ENCODE data around the gene CFAP107.

Gene CFAP107

GRCh38 chr1:12734651-12735050 lies 11.3 kb upstream of the CFAP107 start:
- no peak for DNase-seq
- in situ Hi-C loops (cut with MboI; ENCODE audit: low pct_unique_long_range_greater_than_20kb, low sequenced_read_pairs), result no loop called here

DNA sequence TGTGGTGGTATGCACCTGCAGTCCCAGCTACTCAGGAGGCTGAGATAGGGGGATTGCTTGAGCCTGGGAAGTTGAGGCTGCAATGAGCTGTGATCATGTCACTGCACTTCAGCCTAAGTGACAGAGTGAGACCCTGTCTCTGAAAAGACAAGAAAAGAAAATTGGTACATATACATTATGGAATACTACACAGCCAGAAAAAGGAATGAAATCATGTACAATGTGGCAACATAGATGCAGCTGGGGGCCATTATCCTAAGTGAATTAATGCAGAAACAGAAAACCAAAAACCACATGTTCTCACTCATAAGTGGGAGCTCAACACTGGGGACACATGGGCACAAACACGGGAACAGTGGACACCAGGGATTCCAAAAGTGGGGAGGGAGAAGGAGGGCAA lies 7.1 kb upstream of the CFAP107 start:
- DNase-seq, result no peak
- in situ Hi-C loops (cut with MboI; ENCODE audit: low pct_unique_long_range_greater_than_20kb, low sequenced_read_pairs), result no loop called here

GRCh38 chr1:12739613-12740012 lies 6.4 kb upstream of the CFAP107 start:
- no peak for DNase-seq
- in situ Hi-C loops (cut with MboI; ENCODE audit: low pct_unique_long_range_greater_than_20kb, low sequenced_read_pairs), result no loop called here

DNA sequence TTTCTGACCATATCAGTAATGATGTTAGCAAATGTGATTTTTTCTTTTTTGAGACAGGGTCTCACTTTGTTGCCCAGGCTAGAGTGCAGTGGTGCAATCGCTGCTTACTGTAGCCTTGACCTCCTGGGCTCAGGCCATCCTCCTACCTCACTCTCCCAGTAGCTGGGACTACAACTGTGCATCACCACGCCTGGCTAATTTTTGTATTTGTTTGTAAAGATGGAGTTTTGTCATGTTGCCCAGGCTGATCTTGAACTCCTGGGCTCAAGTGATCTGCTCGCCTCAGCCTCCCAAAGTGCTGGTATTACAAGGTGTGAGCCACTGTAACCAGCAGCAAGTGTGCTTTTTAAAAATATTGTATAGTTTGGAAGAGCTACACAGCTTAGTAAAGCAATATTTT lies 4.1 kb upstream of the CFAP107 start:
- in situ Hi-C loops (cut with MboI; ENCODE audit: low pct_unique_long_range_greater_than_20kb, low sequenced_read_pairs), result no loop called here
- no peak for DNase-seq

DNA sequence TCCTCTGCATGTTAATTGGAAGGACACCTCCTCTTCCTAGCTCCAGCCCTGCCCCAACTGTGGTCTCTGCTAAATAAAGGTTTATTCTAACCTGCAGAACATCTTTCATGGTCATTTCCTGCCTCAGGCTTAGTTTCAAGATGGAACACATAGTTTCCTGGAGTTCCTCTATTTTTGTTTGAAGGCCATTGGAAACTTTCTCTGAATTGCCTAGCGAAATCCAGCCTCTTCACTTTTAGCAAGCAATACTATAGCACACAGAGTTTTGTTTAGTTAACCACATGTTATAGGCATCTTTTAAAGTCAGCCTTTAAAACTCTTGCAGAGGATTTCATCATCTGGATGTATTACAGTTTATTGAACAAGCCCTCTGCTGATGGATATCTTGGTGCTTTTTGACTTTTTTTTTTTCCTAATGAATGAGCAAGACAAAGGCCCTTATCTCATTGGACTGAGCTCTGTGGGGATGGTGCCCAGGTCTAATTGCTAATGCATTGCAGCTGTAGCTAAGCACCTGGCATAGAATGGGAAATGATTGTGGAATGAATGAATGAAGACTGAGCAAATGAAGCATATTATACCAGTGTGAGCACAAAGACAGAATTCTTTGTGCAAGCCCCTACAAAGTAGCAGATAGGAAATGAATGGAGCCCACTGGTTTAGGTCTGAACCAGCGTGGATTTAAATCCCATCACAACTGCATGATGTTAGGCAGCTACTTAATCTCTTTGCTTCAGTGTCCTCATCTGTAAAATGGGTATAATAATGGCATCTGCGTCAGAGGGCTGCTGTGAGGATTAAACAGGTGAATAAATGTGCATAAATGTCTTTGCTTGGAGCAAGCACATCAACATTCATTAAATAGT lies 641 bp upstream of the CFAP107 start:
- in situ Hi-C loops (cut with MboI; ENCODE audit: low pct_unique_long_range_greater_than_20kb, low sequenced_read_pairs), result no loop called here
- no peak for DNase-seq

- DNase-seq, result no peak
- in situ Hi-C loops (cut with MboI; ENCODE audit: low pct_unique_long_range_greater_than_20kb, low sequenced_read_pairs), result no loop called here
These were observed 2.9 kb downstream of the CFAP107 start for GRCh38 chr1:12748778-12749355.

DNA sequence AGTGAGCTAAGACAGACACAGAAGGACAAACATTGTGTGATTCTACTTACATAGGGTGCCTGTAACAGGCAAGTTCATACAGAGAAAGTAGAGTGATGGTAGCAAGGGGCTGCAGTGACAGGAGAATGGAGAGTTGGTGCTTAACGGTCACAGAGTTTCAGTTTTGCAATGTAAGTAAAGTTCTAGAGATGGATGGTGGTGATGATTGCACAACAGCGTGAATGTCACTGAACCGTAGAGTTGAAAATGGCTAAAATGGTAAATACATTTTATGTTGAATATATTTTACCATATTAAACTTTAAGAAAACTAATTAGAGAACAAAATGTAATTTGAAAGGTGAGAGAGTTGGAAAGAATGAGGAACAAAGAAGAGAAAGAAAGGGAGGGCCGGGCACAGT lies 8.7 kb downstream of the CFAP107 start:
- no peak for DNase-seq
- in situ Hi-C loops (cut with MboI; ENCODE audit: low pct_unique_long_range_greater_than_20kb, low sequenced_read_pairs), result loop anchor here (25.0 kb wide), 1 partner anchor 467 kb away; no protein-coding TSS in a partner anchor

DNA sequence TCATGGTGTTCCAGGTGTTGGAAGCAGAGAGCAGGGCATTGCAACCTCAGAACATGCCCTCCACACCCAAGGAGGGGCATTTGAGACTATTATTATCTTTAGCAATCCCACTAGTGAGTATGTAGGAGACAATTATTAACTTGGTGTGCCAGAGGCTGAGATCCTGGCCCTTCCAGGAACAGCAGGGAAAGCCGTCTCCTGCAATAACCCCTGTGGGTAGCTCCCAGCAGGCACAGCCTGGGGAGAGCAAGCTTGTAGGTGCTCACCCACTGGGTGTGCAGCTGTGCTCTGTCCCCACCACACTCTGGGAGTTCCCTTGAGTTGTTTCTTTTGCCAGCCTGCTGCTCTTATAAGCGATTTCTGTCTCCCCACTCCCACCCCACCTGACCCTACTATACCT lies 10.3 kb downstream of the CFAP107 start:
- DNase-seq, result no peak
- in situ Hi-C loops (cut with MboI; ENCODE audit: low pct_unique_long_range_greater_than_20kb, low sequenced_read_pairs), result loop anchor here (25.0 kb wide), 1 partner anchor 469 kb away; no protein-coding TSS in a partner anchor

GRCh38 chr1:12756768-12757413 lies 10.9 kb downstream of the CFAP107 start:
- in situ Hi-C loops (cut with MboI; ENCODE audit: low pct_unique_long_range_greater_than_20kb, low sequenced_read_pairs), result loop anchor here (25.0 kb wide), 1 partner anchor 470 kb away; no protein-coding TSS in a partner anchor
- no peak for DNase-seq

GRCh38 chr1:12757836-12758235 lies 11.8 kb downstream of the CFAP107 start:
- no peak for DNase-seq
- in situ Hi-C loops (cut with MboI; ENCODE audit: low pct_unique_long_range_greater_than_20kb, low sequenced_read_pairs), result loop anchor here (25.0 kb wide), 1 partner anchor 471 kb away; no protein-coding TSS in a partner anchor

DNA sequence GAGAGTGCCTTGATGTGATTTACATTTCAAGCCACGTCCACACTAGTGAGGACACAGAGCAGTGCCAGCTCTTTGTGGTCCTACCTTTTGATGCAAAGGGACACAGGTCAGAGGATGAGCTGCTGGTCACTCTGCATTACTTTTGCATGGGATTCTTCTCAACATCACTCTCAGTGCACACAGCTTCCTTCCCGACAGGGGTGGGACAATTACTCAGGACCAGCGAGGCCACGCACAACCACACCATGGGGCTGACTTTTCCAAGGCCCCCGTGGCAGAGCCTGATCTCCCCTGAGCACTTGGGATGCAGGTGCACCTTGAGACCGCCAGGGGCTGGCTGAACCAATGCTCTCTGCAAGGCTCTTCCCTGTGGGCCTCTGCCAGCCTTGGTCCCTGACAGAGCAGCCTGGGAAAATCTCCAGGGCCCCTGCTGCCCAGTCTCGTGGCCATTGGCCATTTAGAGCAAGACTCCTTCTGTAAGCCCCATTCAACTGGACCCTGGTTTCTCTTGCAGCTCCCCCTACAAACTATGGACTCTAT lies 14.3 kb downstream of the CFAP107 start:
- in situ Hi-C loops (cut with MboI; ENCODE audit: low pct_unique_long_range_greater_than_20kb, low sequenced_read_pairs), result loop anchor here (25.0 kb wide), 1 partner anchor 473 kb away; no protein-coding TSS in a partner anchor
- no peak for DNase-seq

DNA sequence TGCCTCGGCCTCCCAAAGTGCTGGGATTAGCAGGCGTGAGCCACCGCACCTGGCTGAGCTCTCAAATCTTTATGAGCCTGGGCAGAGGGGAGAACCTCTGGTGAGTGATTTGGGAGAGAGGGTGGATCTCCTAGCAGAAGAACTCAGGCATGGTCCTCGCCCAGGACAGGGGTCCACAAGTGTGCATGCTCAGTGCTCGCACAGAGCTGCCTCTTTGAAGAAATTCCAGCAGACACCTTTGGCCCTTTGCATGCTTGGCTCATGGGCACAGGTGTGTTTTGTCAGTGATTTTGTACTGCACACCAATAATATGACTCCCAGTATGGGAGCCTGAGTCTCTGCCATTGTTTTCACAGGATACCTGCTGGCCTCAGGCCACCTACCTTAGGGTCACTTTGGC lies 15.8 kb downstream of the CFAP107 start:
- no peak for DNase-seq
- in situ Hi-C loops (cut with MboI; ENCODE audit: low pct_unique_long_range_greater_than_20kb, low sequenced_read_pairs), result loop anchor here (25.0 kb wide), 1 partner anchor 474 kb away; no protein-coding TSS in a partner anchor

GRCh38 chr1:12762766-12763165 lies 16.8 kb downstream of the CFAP107 start:
- DNase-seq, result no peak
- in situ Hi-C loops (cut with MboI; ENCODE audit: low pct_unique_long_range_greater_than_20kb, low sequenced_read_pairs), result loop anchor here (25.0 kb wide), 1 partner anchor 475 kb away; no protein-coding TSS in a partner anchor

- no peak for DNase-seq
- in situ Hi-C loops (cut with MboI; ENCODE audit: low pct_unique_long_range_greater_than_20kb, low sequenced_read_pairs), result loop anchor here (25.0 kb wide), 1 partner anchor 476 kb away; no protein-coding TSS in a partner anchor
These were observed 17.5 kb downstream of the CFAP107 start for GRCh38 chr1:12763479-12763878.

DNA sequence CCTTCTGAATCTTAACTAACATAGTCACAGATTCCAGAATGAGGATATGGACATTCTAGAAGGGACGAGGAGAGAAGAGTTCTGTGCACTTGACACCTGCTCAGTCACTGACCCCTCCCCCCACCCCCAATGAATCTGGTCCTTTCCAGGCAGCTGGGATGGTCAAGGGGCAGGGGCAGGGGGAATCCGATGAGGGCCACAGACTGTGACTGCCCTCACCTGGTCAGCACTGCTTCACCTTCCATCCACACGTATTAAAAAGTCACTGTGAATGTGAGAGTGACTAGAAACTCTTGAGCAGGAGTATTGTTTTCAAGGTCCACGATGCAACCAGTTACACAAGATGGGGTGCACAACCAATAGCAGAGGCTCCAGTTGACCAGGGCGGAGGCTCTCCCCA lies 18.0 kb downstream of the CFAP107 start:
- in situ Hi-C loops (cut with MboI; ENCODE audit: low pct_unique_long_range_greater_than_20kb, low sequenced_read_pairs), result loop anchor here (25.0 kb wide), 1 partner anchor 477 kb away; no protein-coding TSS in a partner anchor

GRCh38 chr1:12769031-12769430 lies 23.0 kb downstream of the CFAP107 start:
- DNase-seq, result no peak
- in situ Hi-C loops (cut with MboI; ENCODE audit: low pct_unique_long_range_greater_than_20kb, low sequenced_read_pairs), result loop anchor here (25.0 kb wide), 1 partner anchor 482 kb away; no protein-coding TSS in a partner anchor

More for the DNA sequence above, 18.0 kb downstream of the CFAP107 start:
- DNase-seq, result no peak

DNA sequence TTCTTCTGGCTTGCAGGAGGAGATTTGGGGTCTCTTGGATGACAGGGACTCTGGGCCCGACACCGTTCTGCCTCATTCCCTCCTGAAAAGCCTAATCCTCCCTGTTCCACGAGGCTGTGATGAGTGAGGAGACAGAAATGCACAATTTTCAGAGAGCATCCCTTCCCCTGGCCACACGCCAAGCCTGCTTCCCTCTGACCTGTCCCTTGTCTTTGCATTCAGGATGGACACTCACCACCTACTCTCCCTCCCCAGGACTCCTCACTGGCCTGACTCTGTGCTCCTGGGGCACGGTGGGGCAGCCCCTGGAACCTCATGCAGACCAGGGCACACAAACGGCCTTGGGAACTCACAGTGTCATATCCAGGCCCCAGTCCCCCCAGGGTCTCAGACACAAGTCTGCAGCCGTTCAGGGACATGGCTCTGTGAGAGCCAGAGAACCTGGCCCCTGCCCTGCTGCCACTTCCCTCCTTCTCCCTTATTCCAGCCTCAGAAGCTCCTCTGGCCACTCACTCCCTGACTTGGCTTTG lies 24.0 kb downstream of the CFAP107 start:
- no peak for DNase-seq
- in situ Hi-C loops (cut with MboI; ENCODE audit: low pct_unique_long_range_greater_than_20kb, low sequenced_read_pairs), result loop anchor here (25.0 kb wide), 1 partner anchor 483 kb away; no protein-coding TSS in a partner anchor

DNA sequence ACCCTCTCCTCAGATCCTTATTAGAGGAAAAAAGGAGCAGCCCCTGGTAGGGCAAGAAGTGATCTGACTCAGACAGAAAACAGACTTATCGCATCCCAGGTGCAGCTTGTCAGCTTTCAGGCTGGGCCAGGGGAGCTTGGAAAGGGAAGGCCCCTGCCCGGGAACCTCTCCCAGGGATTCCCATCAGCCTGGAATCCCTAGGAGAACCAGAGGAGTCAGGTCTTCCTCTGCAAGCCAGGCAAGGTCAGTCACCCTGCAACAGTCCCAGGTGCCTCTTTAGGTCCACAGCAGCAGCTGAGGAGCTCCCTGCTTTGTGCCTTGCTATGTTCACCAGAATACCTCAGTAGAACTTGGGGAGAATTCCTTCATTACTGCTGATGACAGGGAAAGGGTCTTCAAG lies 24.6 kb downstream of the CFAP107 start:
- DNase-seq, result no peak
- in situ Hi-C loops (cut with MboI; ENCODE audit: low pct_unique_long_range_greater_than_20kb, low sequenced_read_pairs), result loop anchor here (25.0 kb wide), 1 partner anchor 483 kb away; no protein-coding TSS in a partner anchor

DNA sequence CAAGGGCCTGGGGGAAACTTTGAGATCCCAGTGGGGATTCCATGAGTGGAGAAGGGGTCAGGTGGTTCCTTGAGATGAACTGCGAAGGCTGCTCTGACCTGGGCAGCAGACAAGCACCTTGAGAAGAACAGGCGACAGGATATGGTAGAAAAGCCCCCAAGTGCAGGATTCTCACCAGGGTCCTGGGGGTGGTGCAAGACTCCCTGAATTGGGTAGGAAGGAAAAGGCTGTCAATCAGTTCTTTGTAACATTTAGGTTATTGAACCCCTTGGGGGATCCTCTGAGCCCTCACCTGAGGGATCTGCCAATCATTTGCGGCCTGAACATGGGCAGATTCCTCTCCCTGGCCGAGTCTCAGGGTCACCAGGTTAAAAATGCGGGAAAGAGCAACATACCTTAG lies 25.2 kb downstream of the CFAP107 start:
- in situ Hi-C loops (cut with MboI; ENCODE audit: low pct_unique_long_range_greater_than_20kb, low sequenced_read_pairs), result loop anchor here (25.0 kb wide), 1 partner anchor 484 kb away; no protein-coding TSS in a partner anchor
- no peak for DNase-seq
